Activated CD4-positive, alpha-beta T cell treated with anti-CD3 and anti-CD28 coated beads, Interleukin-2, Interleukin-4, amounts not matched to agents 100 ng/mL and 50 ng/mL, durations not matched to agents 16 hours and 8 hours (primary cell): ENCODE results near the gene NBAS.
"Not testable (repeated sequence)": the region's sequence is repeated elsewhere in the genome, so short reads cannot be mapped to it uniquely, and the experiment has no call there.

Experiments
- DNase-seq: peaks from one replicate; pipeline ENCODE4 v3.0.0-alpha.2; 2020; ENCODE audit warnings: low spot score

NBAS gene

DNA sequence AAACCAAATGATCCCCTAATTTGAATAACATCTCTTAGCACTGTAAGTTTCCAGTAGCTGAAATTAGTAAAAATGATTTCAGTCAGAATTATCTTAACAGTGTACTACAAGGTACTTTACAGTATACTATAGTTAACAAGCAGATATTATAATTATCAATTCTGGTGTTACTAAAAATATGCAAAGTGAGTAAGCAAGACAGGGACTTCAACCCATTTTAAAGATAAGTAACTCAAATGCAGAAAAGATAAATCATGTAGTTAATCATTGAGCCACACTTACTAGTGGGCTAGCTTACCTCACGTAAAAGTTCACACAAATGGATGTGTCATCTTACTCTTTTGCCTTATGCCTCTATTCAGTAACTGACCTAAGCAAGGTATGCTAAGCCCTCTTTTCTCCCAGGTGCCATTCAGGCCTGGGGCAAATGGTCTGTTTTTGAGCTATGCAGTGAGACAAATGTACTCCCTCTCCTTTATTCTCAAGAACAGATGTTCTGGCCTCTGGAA is 101.0 kb downstream of the NBAS start:
- DNase-seq: no peak

DNA sequence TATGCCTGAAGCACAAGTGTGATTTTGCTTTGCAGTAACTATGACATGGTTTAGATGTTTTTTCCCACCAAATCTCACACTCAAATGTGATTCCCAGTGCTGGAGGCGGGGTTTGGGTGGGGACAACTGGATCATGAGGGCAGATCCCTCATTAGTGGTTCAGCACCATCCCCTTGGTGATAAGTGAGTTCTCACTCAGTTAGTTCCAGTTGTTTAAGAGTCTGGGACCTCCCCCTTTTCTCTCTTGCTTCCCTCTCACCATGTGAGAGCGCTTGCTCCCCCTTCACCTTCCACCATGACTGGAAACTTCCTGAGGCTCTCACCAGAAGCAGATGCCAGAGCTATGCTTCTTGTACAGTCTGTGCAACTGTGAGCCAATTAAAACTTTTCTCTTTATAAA is 102.9 kb downstream of the NBAS start:
- DNase-seq: no peak

DNA sequence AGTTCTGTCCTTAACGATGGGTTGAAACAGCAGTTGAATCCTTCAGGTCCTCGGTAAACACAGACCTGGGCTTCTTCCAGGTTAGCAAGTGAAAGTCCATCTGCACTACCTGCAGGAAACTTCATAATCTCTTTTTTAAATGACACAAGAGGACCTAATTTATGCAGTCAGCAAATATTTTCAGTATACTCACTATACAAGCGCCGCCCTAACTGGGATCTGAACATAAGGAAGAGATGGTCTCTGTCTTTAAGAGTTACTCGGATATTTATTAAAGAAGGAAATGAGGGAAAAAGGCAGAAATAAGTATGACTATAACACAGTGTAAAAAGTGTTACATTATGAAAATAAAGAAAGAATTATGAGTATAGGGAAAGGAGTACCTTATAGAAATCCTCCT is 103.3 kb downstream of the NBAS start:
- DNase-seq: no peak

DNA sequence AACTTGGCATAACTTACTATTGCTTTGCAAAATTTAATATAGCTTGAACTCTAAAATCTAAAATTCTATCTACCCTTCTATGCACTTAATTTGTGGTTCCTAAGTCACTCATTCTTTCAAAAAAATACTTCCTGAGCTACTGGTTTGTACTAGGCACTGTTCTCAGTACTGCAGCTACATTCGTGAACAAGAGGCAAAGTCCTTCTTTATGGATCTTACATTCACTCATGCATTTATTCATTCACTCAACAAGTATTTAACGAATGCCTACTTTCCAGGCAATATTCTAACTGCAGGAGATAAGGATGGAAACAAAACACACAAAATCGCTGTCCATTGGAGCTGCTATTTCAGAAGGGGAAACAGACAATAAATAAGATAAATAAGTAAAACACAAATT is 104.8 kb downstream of the NBAS start:
- no peak for DNase-seq

DNA sequence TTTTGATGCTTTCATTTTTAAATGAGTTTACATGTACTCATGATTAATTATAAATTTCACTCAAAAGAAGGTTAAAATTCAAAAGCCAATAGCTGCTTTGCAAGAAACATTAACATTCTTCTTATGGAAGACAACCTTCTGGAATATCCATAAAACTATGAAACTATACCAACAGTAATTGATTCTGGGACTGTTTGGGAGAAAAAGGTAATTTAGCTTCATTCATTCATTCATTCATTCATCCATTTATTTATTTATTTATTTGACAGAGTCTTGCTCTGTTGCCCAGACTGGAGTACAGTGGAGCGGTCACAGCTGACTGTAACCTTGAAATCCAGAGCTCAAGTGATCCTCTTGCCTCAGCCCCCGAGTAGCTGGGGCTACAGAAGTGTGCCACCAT is 110.3 kb downstream of the NBAS start:
- no peak for DNase-seq

DNA sequence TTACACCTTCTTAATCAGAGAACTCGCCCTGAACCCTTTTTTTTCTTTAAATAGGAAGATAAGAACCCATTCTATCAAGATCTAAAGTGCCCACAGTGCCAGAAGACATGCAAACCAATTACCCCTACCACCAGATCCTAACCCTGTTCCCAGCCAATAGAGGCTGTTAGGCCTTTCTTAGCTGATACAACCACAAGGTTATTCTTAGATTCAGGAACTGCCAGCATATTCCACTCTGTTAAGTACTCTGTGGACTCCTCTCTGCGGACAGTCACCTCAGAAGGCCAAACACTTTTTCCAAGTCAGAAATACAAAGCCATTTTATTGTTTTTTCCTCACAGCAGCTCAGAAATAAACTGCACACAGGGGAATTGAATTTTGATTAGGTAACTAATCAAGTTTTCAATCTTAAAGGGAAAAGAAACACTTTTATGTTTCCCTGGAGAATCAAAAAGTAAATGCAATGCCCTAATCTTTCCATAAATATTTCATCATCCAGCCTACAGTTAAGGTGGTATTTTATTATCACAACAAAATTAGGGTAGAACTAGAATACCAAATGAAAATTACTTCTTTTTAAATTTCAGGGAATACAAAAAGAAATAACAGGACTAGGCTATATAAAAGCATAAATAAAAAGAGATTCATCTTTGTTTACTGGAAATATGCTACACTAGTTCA is 111.4 kb downstream of the NBAS start:
- DNase-seq: no peak

DNA sequence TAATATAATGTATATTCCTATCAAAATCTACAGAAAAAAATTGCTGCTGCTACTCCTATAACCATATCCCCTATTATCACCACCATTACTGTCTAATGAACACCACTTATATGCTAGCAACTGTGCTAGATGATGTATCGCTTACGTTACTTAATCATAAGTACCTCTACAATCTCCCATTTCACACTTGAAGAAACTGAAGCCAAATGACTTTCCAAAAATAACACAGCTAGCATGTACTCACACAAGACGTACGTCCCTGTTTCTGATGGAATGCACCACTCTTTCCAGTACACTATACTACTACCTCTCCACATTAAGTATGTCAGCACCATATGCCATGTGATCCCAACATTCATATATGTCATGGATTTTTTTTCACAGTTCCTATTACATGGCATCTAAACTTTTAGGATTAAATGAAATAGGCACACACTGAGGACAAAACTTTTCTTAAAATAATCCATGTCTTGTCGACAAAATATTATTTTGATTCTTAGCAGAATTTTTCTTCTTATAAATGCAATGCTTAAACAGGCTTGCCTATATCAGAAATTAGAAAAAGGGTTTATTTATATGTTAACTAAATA is 112.8 kb downstream of the NBAS start:
- no peak for DNase-seq

DNA sequence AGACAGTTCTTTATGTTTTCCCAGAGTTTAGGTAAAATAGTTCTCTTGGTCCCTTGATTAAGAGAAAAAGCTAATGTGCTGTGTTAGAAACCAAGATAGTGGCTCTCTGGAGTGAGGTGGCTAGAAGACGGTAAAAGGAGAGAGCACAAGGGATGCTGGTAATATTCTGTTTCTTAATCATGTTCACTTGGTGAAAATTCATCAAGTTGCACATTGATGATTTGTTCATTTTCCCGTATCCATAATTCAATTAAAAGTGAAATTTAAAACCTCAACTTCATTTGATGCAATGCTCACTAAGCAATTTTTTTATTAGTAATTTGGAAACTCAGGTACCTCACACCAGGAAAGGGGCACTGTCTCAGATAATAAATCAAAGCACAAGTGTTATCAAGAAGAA is 113.8 kb downstream of the NBAS start:
- DNase-seq: no peak

DNA sequence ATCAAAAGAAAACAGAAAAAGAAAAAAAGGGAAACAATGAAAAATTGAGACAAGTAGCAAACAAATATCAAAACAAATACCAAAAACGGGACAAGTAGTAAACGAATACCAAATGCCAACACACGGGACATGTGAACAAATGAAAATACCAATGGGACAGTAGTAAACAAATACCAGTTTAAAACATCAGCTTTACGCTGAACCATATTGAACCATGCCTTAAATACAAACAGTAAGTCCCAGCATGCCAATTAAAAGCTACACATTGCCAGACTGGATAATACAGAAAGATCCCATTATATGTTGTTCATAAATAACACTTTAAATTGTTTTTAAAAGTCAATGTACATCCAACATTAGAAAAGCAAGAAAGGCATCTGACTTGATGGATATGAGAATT is 114.2 kb downstream of the NBAS start:
- DNase-seq: no peak

DNA sequence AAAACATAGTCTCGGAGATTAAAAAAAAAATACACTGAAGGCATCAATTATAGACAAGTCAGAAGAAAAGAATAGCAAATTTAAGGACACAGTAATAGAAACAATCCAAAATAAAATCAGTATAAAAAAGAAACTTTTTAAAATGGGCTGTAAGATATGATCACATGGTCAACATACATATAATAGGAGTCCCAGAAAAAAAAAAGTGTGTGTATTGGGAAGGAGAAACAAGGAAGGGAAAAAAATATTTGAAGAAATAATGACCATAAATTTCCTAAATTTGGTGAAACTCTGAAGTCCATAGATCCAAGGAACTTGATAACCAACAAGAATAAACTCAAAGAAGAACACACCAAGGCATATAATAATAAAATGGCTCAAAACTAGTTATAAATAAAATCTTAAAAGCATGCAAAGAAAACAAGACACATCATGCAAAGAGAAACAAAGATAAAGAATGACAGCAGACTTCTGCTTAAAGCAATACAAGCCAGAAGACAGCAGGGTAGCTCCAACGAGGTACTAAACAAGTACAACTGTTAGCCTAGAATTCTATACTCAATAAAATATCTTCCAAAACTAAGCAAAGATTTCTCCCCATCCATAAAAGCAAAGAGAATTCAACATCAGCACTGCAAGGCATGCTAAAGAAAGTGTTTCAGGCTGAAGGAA is 115.1 kb downstream of the NBAS start:
- no peak for DNase-seq

DNA sequence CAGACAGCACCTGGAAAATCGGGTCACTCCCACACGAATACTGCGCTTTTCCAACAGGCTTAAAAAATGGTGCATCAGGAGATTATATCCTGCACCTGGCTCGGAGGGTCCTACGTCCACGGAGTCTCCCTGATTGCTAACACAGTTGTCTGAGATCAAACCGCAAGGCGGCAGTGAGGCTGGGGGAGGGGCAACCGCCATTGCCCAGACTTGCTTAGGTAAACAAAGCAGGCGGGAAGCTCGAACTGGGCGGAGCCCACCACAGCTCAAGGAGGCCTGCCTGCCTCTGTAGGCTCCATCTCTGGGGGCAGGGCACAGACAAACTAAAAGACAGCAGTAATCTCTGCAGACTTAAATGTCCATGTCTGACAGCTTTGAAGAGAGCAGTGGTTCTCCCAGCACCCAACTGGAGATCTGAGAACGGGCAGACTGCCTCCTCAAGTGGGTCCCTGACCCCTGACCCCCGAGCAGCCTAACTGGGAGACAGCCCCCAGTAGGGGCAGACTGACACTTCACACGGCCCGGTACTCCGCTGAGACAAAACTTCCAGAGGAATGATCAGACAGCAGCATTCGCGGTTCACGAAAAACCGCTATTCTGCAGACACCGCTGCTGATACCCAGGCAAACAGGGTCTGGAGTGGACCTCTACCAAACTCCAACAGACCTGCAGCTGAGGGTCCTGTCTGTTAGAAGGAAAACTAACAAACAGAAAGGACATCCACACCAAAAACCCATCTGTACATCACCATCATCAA is 121.2 kb downstream of the NBAS start:
- not testable (repeated sequence) for DNase-seq

DNA sequence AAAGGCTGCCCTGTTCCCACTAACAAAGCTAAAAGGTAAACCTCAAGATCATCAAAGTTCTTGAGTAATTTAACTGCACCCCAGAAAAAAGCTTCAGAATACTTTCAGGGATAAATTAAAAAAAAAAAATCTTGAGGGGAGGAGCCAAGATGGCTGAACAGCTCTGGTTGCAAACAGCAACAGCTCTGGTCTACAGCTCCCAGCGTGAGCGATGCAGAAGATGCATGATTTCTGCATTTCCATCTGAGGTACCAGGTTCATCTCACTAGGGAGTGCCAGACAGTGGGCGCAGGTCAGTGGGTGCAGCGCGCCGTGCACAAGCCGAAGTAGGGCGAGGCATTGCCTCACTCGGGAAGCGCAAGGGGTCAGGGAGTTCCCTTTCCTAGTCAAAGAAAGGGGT is 121.8 kb downstream of the NBAS start:
- DNase-seq: not testable (repeated sequence)

DNA sequence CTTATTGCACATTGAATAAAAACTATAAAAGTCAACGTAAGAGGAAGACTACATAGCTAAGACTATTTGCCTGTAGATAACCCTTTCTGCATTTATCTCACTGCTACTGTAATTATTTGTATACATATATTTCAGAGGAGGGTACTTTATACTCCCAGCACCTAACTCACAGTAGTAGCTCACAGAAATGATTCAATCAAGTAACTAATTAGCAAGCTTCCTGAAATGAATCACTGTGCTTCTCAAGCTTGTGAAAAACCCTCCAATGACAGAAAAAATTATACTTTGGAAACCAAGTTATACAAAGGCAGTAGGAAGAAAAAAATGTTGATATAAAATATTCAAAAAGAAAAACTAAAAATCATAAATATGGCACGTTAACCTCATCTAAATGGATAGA is 124.9 kb downstream of the NBAS start:
- DNase-seq: peak; percentile 9

DNA sequence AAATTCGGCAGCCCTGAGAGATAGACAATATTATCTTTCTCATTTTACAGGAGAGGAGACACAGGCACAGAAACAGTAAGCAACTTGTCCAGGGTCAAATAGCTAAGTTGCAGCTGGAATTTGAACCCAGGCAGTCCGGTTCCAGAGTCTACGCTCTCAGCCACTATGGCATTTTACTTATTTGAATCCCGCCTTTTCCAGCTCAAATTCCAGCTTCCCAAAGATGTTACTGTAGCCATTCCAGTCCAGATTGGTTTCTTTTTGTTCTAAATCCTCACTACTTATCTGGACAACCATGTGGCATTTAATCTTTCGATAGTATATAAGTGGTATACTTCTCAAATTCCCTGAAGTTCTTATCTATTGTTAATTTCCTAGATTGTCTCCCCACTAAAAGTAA is 125.7 kb downstream of the NBAS start:
- DNase-seq: no peak

DNA sequence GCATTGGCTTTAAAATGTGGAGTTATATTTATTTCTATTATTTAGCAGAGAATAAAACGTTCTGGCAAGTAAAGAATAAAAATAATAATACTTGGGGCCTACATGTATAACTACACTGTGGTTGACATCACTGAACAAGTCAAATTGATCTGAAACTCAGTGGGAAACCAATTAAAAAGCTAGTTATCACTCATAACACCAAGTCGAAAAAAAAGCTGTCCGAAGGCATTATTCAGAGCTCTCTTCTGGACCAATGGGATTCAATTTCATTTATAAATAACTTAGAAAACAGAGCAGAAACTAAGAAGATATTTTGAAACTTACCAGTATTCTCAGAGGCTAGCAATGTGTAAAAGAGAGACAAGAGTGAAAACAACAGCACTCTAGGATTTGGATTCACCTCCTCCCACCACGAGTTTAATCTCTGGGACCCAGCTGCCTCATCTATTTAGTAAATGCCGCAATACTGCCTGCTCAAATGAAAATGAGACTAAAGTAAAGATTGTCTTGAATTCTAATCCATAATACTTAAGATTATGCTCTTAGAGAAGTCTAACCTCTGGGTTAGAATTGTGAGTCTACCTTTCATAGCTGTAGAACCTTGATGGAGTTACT is 128.4 kb downstream of the NBAS start:
- DNase-seq: no peak

DNA sequence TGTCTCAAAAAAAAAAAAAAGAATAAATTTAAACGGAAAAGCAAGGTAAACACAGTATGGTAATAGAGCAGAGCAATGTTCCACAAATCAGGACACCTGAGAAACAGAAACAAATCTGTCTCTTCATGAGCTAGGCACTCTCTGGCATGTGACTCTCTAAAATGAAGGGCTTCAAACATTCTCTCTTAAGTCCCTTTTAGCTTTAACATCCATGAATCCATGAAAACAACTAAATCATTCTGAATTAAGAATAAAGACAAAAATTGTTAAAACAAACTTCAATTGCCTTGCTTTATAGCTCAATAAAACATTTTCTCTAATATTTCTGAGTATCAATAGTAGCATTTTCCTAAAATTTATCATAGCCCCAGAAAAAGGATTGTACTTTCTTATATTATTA is 132.1 kb downstream of the NBAS start:
- no peak for DNase-seq

DNA sequence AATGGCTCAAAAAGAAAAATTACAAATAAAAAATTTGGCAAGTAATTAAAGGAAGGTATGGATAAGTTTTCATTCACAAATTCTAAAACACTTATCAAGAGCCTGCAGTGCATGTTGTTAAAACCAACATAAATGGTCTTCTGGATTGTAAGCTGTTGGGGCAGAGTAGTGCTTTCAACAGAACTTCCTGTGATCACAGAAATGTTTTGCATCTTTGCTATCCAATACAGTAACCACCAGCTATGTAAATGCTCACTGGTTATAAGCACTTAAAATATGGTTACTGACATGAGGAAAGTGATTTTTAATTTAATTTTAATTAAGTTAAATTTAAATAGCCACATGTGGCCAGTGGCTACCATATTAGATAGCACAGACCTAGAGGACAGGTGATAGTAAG is 133.1 kb downstream of the NBAS start:
- DNase-seq: no peak

DNA sequence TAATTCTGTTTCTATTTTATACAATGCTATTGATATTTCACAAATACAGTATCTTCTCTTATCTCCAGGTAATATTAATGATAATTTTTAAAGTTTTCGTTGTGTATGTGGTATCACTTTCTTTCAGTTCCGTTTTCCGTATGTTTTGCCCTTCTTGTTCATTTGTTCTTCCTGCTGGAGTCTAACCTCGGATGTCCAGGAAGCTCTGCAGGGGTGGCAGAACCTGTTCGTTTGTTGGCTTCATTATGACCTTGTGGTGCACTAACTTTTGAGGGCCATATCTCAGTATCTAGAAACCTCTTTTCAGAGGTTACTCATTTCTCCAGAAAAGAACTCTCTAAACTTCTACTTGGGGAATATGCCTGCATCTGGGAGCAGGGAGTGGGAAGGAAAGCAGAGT is 134.5 kb downstream of the NBAS start:
- DNase-seq: no peak

DNA sequence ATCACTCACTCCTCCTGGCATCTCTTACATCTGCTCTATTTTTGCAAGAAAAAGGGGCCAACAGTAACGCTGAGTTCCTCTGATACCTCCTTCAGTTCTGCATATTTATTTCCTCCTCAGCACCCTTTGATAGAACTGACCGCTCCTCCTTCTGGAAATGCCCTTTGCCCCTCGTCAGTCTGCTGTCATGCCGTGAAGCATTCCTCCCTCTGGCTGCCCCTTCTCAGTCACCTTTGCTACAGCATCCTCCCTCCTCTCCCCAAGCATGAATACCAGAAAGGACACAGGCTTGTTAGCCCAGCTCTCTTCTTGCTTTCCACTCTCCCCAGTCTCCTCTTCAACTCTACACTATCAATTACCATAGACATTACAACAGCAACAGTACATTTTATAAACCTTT is 135.4 kb downstream of the NBAS start:
- DNase-seq: no peak

DNA sequence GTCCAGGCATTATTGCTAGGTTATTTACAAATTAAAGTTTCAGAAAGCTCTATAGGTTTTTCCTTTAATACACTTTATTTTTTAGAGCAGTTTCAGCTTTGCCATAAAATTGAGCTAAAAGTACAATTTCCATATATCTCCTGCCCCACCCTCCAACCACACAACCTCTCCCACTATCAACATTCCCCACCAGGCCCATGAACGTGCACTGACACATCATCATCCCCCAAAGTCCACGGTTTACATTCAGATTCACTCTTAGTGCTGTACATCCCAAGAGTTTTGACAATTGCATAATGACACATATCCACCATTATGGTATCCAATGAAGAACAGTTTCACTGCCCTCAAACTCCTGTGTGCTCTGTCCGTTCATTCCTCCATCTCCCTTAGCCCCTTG is 139.4 kb downstream of the NBAS start:
- DNase-seq: no peak

DNA sequence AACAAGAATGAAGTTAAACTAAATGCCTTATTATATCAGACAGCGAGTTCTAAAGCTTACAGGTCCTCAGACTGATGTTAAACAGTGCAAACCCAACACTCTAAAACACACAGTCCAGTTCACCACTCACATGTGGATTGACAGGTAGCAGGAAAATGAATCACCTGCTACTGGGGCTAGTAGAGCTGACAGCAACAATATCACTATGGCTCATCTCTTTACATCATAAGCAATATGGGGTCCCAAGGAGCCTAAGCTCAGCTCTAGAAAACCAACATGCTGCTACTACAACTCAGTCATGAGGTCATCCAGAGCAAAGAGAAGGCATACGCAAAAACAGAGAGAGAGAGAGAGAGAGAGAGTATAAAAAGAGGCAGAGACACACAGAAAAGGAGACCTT is 145.4 kb downstream of the NBAS start:
- DNase-seq: no peak

DNA sequence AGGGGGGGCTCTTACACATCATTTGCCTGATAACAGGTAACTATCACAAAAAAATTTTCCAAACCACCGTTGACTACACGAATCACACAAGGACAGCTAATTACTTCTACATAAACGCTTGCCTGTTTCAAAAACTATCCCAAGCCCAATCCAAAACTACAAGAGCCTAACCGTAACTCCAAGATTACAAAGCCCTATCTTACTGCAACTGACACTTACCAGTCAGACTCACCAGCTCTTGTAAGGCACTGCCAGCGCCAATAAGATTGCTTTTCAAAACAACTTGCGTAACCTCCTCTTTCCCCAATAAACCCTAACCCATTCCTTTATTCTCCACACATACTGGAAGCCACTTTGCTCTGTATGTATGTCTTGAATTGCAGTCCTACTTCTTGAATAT is 148.4 kb downstream of the NBAS start:
- DNase-seq: no peak
